T-helper 2 cell (primary cell): ENCODE results near the gene NUDT22.
"Not testable (repeated sequence)": the region's sequence is repeated elsewhere in the genome, so short reads cannot be mapped to it uniquely, and the experiment has no call there.

Experiments
- DNase-seq, 5 experiments: peaks; one replicate each; pipeline versions ENCODE4 v3.0.0 to v3.0.0-alpha.2; 2012 to 2022

Gene NUDT22

GRCh38 chr11:64244966-64245365, 18.9 kb downstream of the NUDT22 start:
- DNase-seq: no peak

- DNase-seq: peak in 2 of 5 experiments; percentile 53 to 74
These were observed 19.3 kb downstream of the NUDT22 start for GRCh38 chr11:64245401-64245796.

- peak in 4 of 5 experiments; percentile 36 to 78 (median 60) for DNase-seq
These were observed 19.9 kb downstream of the NUDT22 start for GRCh38 chr11:64245797-64246620.

GRCh38 chr11:64246621-64246870, 20.5 kb downstream of the NUDT22 start:
- DNase-seq: not testable (repeated sequence)

- peak; percentile 60 to 85 (median 75) for DNase-seq
These were observed 21.0 kb downstream of the NUDT22 start, which contains the start of gene PPP1R14B for GRCh38 chr11:64246871-64247728. TSS of gene PPP1R14B (minus strand) at chr11:64246943. CDS start at chr11:64246673, 270 bp downstream.

- no peak for DNase-seq
These were observed 21.9 kb downstream of the NUDT22 start for GRCh38 chr11:64247729-64248531.

- DNase-seq: no peak
These were observed 22.5 kb downstream of the NUDT22 start for GRCh38 chr11:64248578-64248977.

- no peak for DNase-seq
These were observed 23.0 kb downstream of the NUDT22 start for GRCh38 chr11:64249038-64249437.

- DNase-seq: no peak
These were observed 23.7 kb downstream of the NUDT22 start for GRCh38 chr11:64249563-64250414.

GRCh38 chr11:64250415-64251015, 24.4 kb downstream of the NUDT22 start:
- DNase-seq: no peak

- DNase-seq: peak; percentile 40 to 56 (median 49)
These were observed 25.1 kb downstream of the NUDT22 start, which contains the start of gene PLCB3 for GRCh38 chr11:64251016-64251752. TSS of gene PLCB3 (plus strand) at chr11:64251530. CDS start at chr11:64251650, 120 bp downstream.

GRCh38 chr11:64251753-64252002, 25.6 kb downstream of the NUDT22 start:
- no peak for DNase-seq

- no peak for DNase-seq
These were observed 26.2 kb downstream of the NUDT22 start for GRCh38 chr11:64252003-64252872.

- DNase-seq: no peak
These were observed 27.0 kb downstream of the NUDT22 start for GRCh38 chr11:64253043-64253442.

- no peak for DNase-seq
These were observed 27.4 kb downstream of the NUDT22 start for GRCh38 chr11:64253481-64253880.

GRCh38 chr11:64254326-64254725, 28.3 kb downstream of the NUDT22 start:
- DNase-seq: no peak

GRCh38 chr11:64255135-64256128, 29.4 kb downstream of the NUDT22 start:
- no peak for DNase-seq

GRCh38 chr11:64256300-64256699, 30.2 kb downstream of the NUDT22 start:
- no peak for DNase-seq

GRCh38 chr11:64258356-64258755, 32.3 kb downstream of the NUDT22 start:
- no peak for DNase-seq
